ENCODE measurements around the gene MMRN1. TPM values are rescaled to one million over a fixed set of nuclear protein-coding genes. Genes with fewer than 3 reads are reported as not detected.

MMRN1 gene
- total and polyA plus RNA-seq, 2 experiments from 2014 or later: not detected

DNA sequence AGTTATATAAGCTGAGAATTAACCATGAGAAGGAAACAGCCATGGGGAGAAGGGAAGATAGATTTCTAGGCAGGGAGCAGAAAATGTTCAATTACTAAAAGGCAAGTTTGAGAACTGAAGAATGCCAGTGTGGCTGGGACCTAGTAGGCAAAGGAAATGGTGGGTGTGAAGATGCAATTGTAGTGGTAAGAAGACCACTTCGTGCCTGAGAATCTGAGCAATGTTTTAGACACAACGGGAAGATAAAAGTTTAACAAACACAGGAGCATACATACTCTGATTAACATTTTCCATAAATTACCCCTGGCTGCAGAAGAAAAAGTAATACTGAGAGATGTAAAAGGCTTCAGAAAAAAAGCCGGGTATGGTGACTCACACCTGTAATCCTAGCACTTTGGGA lies 18.1 kb upstream of the MMRN1 start:
- Histone ChIP-seq H3K27me3 (ENCODE audit: insufficient read depth) (no peaks in the 10 kb centered on the region), H3K9me2 (ENCODE audit: insufficient read depth) (no peaks in the 10 kb centered on the region), H4K20me1 (replicated peaks; ENCODE audit: insufficient read depth) (no peaks in the 10 kb centered on the region), H3K4me1 (ENCODE audit: insufficient read depth) (no peaks in the 10 kb centered on the region), H3K4me2 (no peak overlapping the region), H3K27ac (ENCODE audit: low read depth) (no peak overlapping the region), H2AFZ (no peak overlapping the region), H3K4me3 (no peak overlapping the region), H3F3A (replicated peaks; ENCODE audit: low read depth) (no peaks in the 10 kb centered on the region), H3K36me3 (ENCODE audit: insufficient read depth) (no peaks in the 10 kb centered on the region), H3K79me2 (replicated peaks; ENCODE audit: insufficient read depth) (no peaks in the 10 kb centered on the region)
- Mint-ChIP-seq H3K4me1 (no peaks in the 10 kb centered on the region; the same call in 2 of the 3 replicates), H3K27me3 (ENCODE audit: insufficient read depth, low read depth, poor library complexity) (no peaks in the 10 kb centered on the region), H3K36me3 (ENCODE audit: low read depth) (no peaks in the 10 kb centered on the region), H3K9me3 (no peaks in the 10 kb centered on the region), H3K27ac (no peak overlapping the region), H3K4me3 (no peak overlapping the region)
- ATAC-seq (no peak), DNase-seq (ENCODE audit: low spot score) (no peak)
- no peak for TF ChIP-seq JUNB (IDR thresholded peaks at IDR 0.05; ENCODE audit: unreplicated experiment)
- TF ChIP-seq, protein P1, sequence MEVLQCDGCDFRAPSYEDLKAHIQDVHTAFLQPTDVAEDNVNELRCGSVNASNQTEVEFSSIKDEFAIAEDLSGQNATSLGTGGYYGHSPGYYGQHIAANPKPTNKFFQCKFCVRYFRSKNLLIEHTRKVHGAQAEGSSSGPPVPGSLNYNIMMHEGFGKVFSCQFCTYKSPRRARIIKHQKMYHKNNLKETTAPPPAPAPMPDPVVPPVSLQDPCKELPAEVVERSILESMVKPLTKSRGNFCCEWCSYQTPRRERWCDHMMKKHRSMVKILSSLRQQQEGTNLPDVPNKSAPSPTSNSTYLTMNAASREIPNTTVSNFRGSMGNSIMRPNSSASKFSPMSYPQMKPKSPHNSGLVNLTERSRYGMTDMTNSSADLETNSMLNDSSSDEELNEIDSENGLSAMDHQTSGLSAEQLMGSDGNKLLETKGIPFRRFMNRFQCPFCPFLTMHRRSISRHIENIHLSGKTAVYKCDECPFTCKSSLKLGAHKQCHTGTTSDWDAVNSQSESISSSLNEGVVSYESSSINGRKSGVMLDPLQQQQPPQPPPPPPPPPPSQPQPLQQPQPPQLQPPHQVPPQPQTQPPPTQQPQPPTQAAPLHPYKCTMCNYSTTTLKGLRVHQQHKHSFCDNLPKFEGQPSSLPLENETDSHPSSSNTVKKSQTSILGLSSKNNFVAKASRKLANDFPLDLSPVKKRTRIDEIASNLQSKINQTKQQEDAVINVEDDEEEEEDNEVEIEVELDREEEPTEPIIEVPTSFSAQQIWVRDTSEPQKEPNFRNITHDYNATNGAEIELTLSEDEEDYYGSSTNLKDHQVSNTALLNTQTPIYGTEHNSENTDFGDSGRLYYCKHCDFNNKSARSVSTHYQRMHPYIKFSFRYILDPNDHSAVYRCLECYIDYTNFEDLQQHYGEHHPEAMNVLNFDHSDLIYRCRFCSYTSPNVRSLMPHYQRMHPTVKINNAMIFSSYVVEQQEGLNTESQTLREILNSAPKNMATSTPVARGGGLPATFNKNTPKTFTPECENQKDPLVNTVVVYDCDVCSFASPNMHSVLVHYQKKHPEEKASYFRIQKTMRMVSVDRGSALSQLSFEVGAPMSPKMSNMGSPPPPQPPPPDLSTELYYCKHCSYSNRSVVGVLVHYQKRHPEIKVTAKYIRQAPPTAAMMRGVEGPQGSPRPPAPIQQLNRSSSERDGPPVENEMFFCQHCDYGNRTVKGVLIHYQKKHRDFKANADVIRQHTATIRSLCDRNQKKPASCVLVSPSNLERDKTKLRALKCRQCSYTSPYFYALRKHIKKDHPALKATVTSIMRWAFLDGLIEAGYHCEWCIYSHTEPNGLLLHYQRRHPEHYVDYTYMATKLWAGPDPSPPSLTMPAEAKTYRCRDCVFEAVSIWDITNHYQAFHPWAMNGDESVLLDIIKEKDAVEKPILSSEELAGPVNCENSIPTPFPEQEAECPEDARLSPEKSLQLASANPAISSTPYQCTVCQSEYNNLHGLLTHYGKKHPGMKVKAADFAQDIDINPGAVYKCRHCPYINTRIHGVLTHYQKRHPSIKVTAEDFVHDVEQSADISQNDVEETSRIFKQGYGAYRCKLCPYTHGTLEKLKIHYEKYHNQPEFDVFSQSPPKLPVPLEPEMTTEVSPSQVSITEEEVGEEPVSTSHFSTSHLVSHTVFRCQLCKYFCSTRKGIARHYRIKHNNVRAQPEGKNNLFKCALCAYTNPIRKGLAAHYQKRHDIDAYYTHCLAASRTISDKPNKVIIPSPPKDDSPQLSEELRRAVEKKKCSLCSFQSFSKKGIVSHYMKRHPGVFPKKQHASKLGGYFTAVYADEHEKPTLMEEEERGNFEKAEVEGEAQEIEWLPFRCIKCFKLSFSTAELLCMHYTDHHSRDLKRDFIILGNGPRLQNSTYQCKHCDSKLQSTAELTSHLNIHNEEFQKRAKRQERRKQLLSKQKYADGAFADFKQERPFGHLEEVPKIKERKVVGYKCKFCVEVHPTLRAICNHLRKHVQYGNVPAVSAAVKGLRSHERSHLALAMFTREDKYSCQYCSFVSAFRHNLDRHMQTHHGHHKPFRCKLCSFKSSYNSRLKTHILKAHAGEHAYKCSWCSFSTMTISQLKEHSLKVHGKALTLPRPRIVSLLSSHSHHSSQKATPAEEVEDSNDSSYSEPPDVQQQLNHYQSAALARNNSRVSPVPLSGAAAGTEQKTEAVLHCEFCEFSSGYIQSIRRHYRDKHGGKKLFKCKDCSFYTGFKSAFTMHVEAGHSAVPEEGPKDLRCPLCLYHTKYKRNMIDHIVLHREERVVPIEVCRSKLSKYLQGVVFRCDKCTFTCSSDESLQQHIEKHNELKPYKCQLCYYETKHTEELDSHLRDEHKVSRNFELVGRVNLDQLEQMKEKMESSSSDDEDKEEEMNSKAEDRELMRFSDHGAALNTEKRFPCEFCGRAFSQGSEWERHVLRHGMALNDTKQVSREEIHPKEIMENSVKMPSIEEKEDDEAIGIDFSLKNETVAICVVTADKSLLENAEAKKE (CRISPR knock-in tag; IDR thresholded peaks at IDR 0.05): no peak
- TF ChIP-seq, protein P2, sequence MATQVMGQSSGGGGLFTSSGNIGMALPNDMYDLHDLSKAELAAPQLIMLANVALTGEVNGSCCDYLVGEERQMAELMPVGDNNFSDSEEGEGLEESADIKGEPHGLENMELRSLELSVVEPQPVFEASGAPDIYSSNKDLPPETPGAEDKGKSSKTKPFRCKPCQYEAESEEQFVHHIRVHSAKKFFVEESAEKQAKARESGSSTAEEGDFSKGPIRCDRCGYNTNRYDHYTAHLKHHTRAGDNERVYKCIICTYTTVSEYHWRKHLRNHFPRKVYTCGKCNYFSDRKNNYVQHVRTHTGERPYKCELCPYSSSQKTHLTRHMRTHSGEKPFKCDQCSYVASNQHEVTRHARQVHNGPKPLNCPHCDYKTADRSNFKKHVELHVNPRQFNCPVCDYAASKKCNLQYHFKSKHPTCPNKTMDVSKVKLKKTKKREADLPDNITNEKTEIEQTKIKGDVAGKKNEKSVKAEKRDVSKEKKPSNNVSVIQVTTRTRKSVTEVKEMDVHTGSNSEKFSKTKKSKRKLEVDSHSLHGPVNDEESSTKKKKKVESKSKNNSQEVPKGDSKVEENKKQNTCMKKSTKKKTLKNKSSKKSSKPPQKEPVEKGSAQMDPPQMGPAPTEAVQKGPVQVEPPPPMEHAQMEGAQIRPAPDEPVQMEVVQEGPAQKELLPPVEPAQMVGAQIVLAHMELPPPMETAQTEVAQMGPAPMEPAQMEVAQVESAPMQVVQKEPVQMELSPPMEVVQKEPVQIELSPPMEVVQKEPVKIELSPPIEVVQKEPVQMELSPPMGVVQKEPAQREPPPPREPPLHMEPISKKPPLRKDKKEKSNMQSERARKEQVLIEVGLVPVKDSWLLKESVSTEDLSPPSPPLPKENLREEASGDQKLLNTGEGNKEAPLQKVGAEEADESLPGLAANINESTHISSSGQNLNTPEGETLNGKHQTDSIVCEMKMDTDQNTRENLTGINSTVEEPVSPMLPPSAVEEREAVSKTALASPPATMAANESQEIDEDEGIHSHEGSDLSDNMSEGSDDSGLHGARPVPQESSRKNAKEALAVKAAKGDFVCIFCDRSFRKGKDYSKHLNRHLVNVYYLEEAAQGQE (IDR thresholded peaks at IDR 0.05; ENCODE audit: unreplicated experiment): no peak
- no peak for TF ChIP-seq ZNF114 (CRISPR knock-in tag; IDR thresholded peaks at IDR 0.05)
- TF ChIP-seq STAT1 (IDR thresholded peaks at IDR 0.05; ENCODE audit: unreplicated experiment): no peak
- TF ChIP-seq, protein P3, sequence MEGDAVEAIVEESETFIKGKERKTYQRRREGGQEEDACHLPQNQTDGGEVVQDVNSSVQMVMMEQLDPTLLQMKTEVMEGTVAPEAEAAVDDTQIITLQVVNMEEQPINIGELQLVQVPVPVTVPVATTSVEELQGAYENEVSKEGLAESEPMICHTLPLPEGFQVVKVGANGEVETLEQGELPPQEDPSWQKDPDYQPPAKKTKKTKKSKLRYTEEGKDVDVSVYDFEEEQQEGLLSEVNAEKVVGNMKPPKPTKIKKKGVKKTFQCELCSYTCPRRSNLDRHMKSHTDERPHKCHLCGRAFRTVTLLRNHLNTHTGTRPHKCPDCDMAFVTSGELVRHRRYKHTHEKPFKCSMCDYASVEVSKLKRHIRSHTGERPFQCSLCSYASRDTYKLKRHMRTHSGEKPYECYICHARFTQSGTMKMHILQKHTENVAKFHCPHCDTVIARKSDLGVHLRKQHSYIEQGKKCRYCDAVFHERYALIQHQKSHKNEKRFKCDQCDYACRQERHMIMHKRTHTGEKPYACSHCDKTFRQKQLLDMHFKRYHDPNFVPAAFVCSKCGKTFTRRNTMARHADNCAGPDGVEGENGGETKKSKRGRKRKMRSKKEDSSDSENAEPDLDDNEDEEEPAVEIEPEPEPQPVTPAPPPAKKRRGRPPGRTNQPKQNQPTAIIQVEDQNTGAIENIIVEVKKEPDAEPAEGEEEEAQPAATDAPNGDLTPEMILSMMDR (conservative IDR thresholded peaks at IDR 0.05; ENCODE audit: low read depth in 2 of 2): no peak
- no peak for TF ChIP-seq CREB1 (CRISPR knock-in tag; IDR thresholded peaks at IDR 0.05; ENCODE audit: low read depth)
- no peak for TF ChIP-seq EZH2phosphoT487 (IDR thresholded peaks at IDR 0.05; ENCODE audit: unreplicated experiment)
- TF ChIP-seq, protein P4, sequence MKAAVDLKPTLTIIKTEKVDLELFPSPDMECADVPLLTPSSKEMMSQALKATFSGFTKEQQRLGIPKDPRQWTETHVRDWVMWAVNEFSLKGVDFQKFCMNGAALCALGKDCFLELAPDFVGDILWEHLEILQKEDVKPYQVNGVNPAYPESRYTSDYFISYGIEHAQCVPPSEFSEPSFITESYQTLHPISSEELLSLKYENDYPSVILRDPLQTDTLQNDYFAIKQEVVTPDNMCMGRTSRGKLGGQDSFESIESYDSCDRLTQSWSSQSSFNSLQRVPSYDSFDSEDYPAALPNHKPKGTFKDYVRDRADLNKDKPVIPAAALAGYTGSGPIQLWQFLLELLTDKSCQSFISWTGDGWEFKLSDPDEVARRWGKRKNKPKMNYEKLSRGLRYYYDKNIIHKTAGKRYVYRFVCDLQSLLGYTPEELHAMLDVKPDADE (IDR thresholded peaks at IDR 0.05): no peak
- no peak for TF ChIP-seq POLR2AphosphoS5 (IDR thresholded peaks at IDR 0.05; ENCODE audit: low read depth)
- no peak for TF ChIP-seq ZNF331 (CRISPR knock-in tag; IDR thresholded peaks at IDR 0.05; ENCODE audit: low read depth)
- TF ChIP-seq EZH2 (IDR thresholded peaks at IDR 0.05; ENCODE audit: low read depth, unreplicated experiment): no peak
- TF ChIP-seq NANOG (IDR thresholded peaks at IDR 0.05; ENCODE audit: borderline replicate concordance): no peak

Measured in GM23338 (cell line).